Keratinocyte (primary cell): ENCODE measurements around the gene MALRD1. TPM values are rescaled to one million over a fixed set of nuclear protein-coding genes. Genes with fewer than 3 reads are reported as not detected.

ENCODE experiments used
- DNase-seq: peaks from one replicate; pipeline ENCODE4 v3.0.0-alpha.2; 2011; ENCODE audit warnings: low read depth, missing footprints, low spot score
- FAIRE-seq: peaks from 2 replicates; lab custom pipeline; 2011; peaks lifted over from hg19 to GRCh38; lab: Jason Lieb, UNC
- H2AFZ ChIP-seq: 2 replicates; pipeline ENCODE4 v1.6.0; 2012; ENCODE audit warnings: low read length, control low read depth, inconsistent platforms; ENCODE audit not compliant: control insufficient read depth
- H3K27ac ChIP-seq: 2 replicates; pipeline ENCODE4 v1.5.1; 2011; ENCODE audit warnings: low read length; ENCODE audit not compliant: control insufficient read depth, insufficient read depth
- H3K27me3 ChIP-seq: 3 replicates; pipeline ENCODE4 v1.6.0; 2011; ENCODE audit warnings: low read length; ENCODE audit not compliant: control insufficient read depth, insufficient read depth; ENCODE audit errors: extremely low read depth
- H3K36me3 ChIP-seq, 2 experiments: 2 replicates in 1 of 2; 3 replicates in 1 of 2; pipeline ENCODE4 v1.5.1; 2011; ENCODE audit warnings: low read length in 2 of 2, mild to moderate bottlenecking in 1 of 2; ENCODE audit not compliant: control insufficient read depth in 2 of 2, insufficient read depth in 2 of 2; ENCODE audit errors: extremely low read depth in 1 of 2
- H3K4me1 ChIP-seq: 3 replicates; pipeline ENCODE4 v1.5.1; 2011; ENCODE audit warnings: low read length; ENCODE audit not compliant: control insufficient read depth, insufficient read depth; ENCODE audit errors: extremely low read depth
- H3K4me2 ChIP-seq: 3 replicates; pipeline ENCODE4 v1.6.0; 2011; ENCODE audit warnings: low read depth, low read length; ENCODE audit not compliant: control insufficient read depth, insufficient read depth; ENCODE audit errors: extremely low read depth
- H3K4me3 ChIP-seq, 3 experiments: fragments of 200-600 bp in 1 of 3; sonication (generic) in 1 of 3; 2 replicates in 2 of 3; 3 replicates in 1 of 3; pipeline ENCODE4 v1.5.1; 2011 to 2016; ENCODE audit warnings: low read length in 3 of 3, mild to moderate bottlenecking in 3 of 3, control low read depth in 2 of 3, inconsistent platforms in 1 of 3, low read depth in 1 of 3, mixed read lengths in 1 of 3, mixed run types in 1 of 3, moderate library complexity in 1 of 3; ENCODE audit not compliant: control insufficient read depth in 2 of 3, insufficient read depth in 2 of 3; ENCODE audit errors: extremely low read depth in 1 of 3
- H3K79me2 ChIP-seq: 2 replicates; pipeline ENCODE4 v1.6.0; 2012; ENCODE audit warnings: low read length; ENCODE audit not compliant: control insufficient read depth, insufficient read depth
- H3K9ac ChIP-seq: 3 replicates; pipeline ENCODE4 v1.6.0; 2011; ENCODE audit warnings: low read length; ENCODE audit not compliant: control insufficient read depth, insufficient read depth; ENCODE audit errors: extremely low read depth
- H3K9me1 ChIP-seq: 3 replicates; pipeline ENCODE4 v1.6.0; 2011; ENCODE audit warnings: low read length; ENCODE audit not compliant: control insufficient read depth, insufficient read depth; ENCODE audit errors: extremely low read depth
- H3K9me3 ChIP-seq: 2 replicates; pipeline ENCODE4 v1.5.1; 2012; ENCODE audit warnings: low read depth, low read length; ENCODE audit not compliant: control insufficient read depth
- H4K20me1 ChIP-seq: 3 replicates; pipeline ENCODE4 v1.6.0; 2011; ENCODE audit warnings: low read length; ENCODE audit not compliant: control insufficient read depth, insufficient read depth; ENCODE audit errors: extremely low read depth
- CTCF ChIP-seq, 3 experiments: IDR thresholded peaks in 1 of 3; conservative IDR thresholded peaks in 1 of 3; optimal IDR thresholded peaks in 1 of 3; 2 replicates in 2 of 3; 3 replicates in 1 of 3; pipeline versions ENCODE3 to v1.5.1; 2011; ENCODE audit warnings: low read length in 3 of 3, mild to moderate bottlenecking in 3 of 3, moderate library complexity in 2 of 3, control low read depth in 1 of 3, inconsistent platforms in 1 of 3; ENCODE audit not compliant: insufficient read depth in 2 of 3; ENCODE audit errors: extremely low read depth in 1 of 3
- EZH2 ChIP-seq: IDR thresholded peaks from one replicate; pipeline ENCODE4 v1.6.1; 2012; ENCODE audit warnings: inconsistent platforms, mild to moderate bottlenecking, low read length, moderate library complexity
- dilution Hi-C: fragments of 300-500 bp; cut with MboI; formaldehyde crosslinking; loops from one replicate; pipeline ENCODE4 v1.7.0; 2020; ENCODE audit warnings: low sequenced_read_pairs; ENCODE audit not compliant: extremely low pct_ligation_motif_present
- polyA plus RNA-seq, 5 experiments: library from polyadenylated mRNA; depleted of rRNA in 3 of 5; stranded (reverse) in 3 of 5; stranded (forward) in 1 of 5; unstranded in 1 of 5; fragments of >200 nt; gene quantifications; 1 replicate in 1 of 5; 2 replicates in 3 of 5; 3 replicates in 1 of 5; pipeline versions ENCODE4 v1.2.1 to v1.2.3, GENCODE V29; 2011 to 2012; ENCODE audit warnings: missing spikeins in 2 of 5, low read depth in 1 of 5, low replicate concordance in 1 of 5

The MALRD1 gene
- polyA plus RNA-seq, 1 donor (not counting 4 experiments of a cell fraction or from before 2014, with no cell fraction given) = not detected

GRCh38 chr10:19531324-19531723 lies 482.7 kb downstream of the MALRD1 start:
- FAIRE-seq (no peak), DNase-seq (no peak)
- TF ChIP-seq EZH2 (no peak), CTCF (optimal IDR thresholded peaks at IDR 0.05 in 1 of 3, IDR thresholded peaks at IDR 0.05 in 1 of 3, conservative IDR thresholded peaks at IDR 0.05 in 1 of 3; ENCODE audit: extremely low read depth in 1 of 3, insufficient read depth in 2 of 3, low read length in 3 of 3) (no peak)
- H3K4me3 ChIP-seq = no peak overlapping the region
- H3K9me1 ChIP-seq = no peaks in the 10 kb centered on the region
- H3K9me3 ChIP-seq = no peaks in the 10 kb centered on the region
- H2AFZ ChIP-seq = peak overlapping the region; percentile 70
- dilution Hi-C loops = no loop called here
- H3K9ac ChIP-seq = no peak overlapping the region
- H4K20me1 ChIP-seq = no peaks in the 10 kb centered on the region
- no peaks in the 10 kb centered on the region for H3K36me3 ChIP-seq
- no peak overlapping the region for H3K27ac ChIP-seq
- H3K4me2 ChIP-seq = peak overlapping the region; percentile 8
- no peaks in the 10 kb centered on the region for H3K79me2 ChIP-seq
- H3K27me3 ChIP-seq = no peaks in the 10 kb centered on the region
- H3K4me1 ChIP-seq = peaks cover 5% of the 10 kb centered on the region

GRCh38 chr10:19532411-19532810 lies 483.8 kb downstream of the MALRD1 start:
- Histone ChIP-seq H3K9ac (no peak overlapping the region), H3K27ac (no peak overlapping the region), H3K79me2 (no peaks in the 10 kb centered on the region), H3K27me3 (no peaks in the 10 kb centered on the region), H3K9me1 (no peaks in the 10 kb centered on the region), H2AFZ (no peak overlapping the region), H3K36me3 (no peaks in the 10 kb centered on the region), H4K20me1 (no peaks in the 10 kb centered on the region), H3K4me2 (no peak overlapping the region), H3K4me1 (peaks cover 5% of the 10 kb centered on the region), H3K4me3 (no peak overlapping the region), H3K9me3 (no peaks in the 10 kb centered on the region)
- TF ChIP-seq EZH2 (no peak), CTCF (optimal IDR thresholded peaks at IDR 0.05 in 1 of 3, IDR thresholded peaks at IDR 0.05 in 1 of 3, conservative IDR thresholded peaks at IDR 0.05 in 1 of 3; ENCODE audit: extremely low read depth in 1 of 3, insufficient read depth in 2 of 3, low read length in 3 of 3) (no peak)
- FAIRE-seq (no peak), DNase-seq (no peak)
- dilution Hi-C loops = no loop called here
